C1 segment of cervical spinal cord (tissue), 14 donors: Measurements from ENCODE around the gene KRTAP19-8.
A peak's percentile ranks its signal among the peaks of the same experiment; 100 is the strongest.

Experiments
- DNase-seq, 14 donors: peaks; one replicate each; lab custom pipeline; 2025; lab: John Stamatoyannopoulos, UW

KRTAP19-8 gene

GRCh38 chr21:31012133-31013089, 25.9 kb downstream of the KRTAP19-8 start:
- no peak for DNase-seq

GRCh38 chr21:31011412-31011811, 26.9 kb downstream of the KRTAP19-8 start:
- DNase-seq = no peak

GRCh38 chr21:31008355-31008754, 29.9 kb downstream of the KRTAP19-8 start:
- no peak for DNase-seq

GRCh38 chr21:31005019-31005418, 33.3 kb downstream of the KRTAP19-8 start:
- DNase-seq = no peak

GRCh38 chr21:31003471-31003870, 34.8 kb downstream of the KRTAP19-8 start:
- DNase-seq = no peak

- no peak for DNase-seq
These were observed 40.7 kb downstream of the KRTAP19-8 start for GRCh38 chr21:30997541-30997940.

GRCh38 chr21:30996728-30997127, 41.5 kb downstream of the KRTAP19-8 start:
- no peak for DNase-seq

- DNase-seq = no peak
These were observed 43.3 kb downstream of the KRTAP19-8 start for GRCh38 chr21:30994932-30995331.

GRCh38 chr21:30990514-30991262, 47.6 kb downstream of the KRTAP19-8 start:
- DNase-seq = no peak

- peak in 1 of 14 donors; percentile 3 for DNase-seq
These were observed 49.6 kb downstream of the KRTAP19-8 start for GRCh38 chr21:30988706-30989105.
